ENCODE results near the gene CMIP.

- TF ChIP-seq CTCF (IDR thresholded peaks at IDR 0.05), result no peak
- no peak for TF ChIP-seq POLR2A (IDR thresholded peaks at IDR 0.05)
- no peak for TF ChIP-seq EP300 (IDR thresholded peaks at IDR 0.05)
- no peak for TF ChIP-seq POLR2AphosphoS5 (IDR thresholded peaks at IDR 0.05)
Observed at GRCh38 chr16:81675662-81676061, 231.1 kb downstream of the CMIP start.
